ENCODE results near the gene RNF43. TPM values are rescaled to one million over a fixed set of nuclear protein-coding genes. Genes with fewer than 3 reads are reported as not detected.

Gene RNF43
- total RNA-seq, 1 donor from 2014 or later = not detected

GRCh38 chr17:58368860-58369213 lies 48.5 kb downstream of the RNF43 start:
- no peaks in the 10 kb centered on the region for H3K27me3 Mint-ChIP-seq (ENCODE audit: unreplicated experiment)
- no peaks in the 10 kb centered on the region for H3K9me3 Mint-ChIP-seq (ENCODE audit: unreplicated experiment)
- DNase-seq = no peak
- H3K36me3 Mint-ChIP-seq (ENCODE audit: unreplicated experiment) = no peaks in the 10 kb centered on the region
- H3K4me3 Mint-ChIP-seq (ENCODE audit: unreplicated experiment) = no peak overlapping the region
- no peak overlapping the region for H3K27ac Mint-ChIP-seq (ENCODE audit: unreplicated experiment)
- peaks cover 9% of the 10 kb centered on the region for H3K4me1 Mint-ChIP-seq (ENCODE audit: low read depth, unreplicated experiment)
- TF ChIP-seq, protein P1, sequence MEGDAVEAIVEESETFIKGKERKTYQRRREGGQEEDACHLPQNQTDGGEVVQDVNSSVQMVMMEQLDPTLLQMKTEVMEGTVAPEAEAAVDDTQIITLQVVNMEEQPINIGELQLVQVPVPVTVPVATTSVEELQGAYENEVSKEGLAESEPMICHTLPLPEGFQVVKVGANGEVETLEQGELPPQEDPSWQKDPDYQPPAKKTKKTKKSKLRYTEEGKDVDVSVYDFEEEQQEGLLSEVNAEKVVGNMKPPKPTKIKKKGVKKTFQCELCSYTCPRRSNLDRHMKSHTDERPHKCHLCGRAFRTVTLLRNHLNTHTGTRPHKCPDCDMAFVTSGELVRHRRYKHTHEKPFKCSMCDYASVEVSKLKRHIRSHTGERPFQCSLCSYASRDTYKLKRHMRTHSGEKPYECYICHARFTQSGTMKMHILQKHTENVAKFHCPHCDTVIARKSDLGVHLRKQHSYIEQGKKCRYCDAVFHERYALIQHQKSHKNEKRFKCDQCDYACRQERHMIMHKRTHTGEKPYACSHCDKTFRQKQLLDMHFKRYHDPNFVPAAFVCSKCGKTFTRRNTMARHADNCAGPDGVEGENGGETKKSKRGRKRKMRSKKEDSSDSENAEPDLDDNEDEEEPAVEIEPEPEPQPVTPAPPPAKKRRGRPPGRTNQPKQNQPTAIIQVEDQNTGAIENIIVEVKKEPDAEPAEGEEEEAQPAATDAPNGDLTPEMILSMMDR (IDR thresholded peaks at IDR 0.05; ENCODE audit: partially characterized antibody, unreplicated experiment) = no peak

Other genes with a start within 250 kb of the RNF43 start
- gene EPX, start 224.8 kb downstream of the RNF43 start, total RNA-seq (ENCODE audit: unreplicated experiment) = not detected
- 41.8 TPM for gene MKS1, start 198.3 kb downstream of the RNF43 start, total RNA-seq (ENCODE audit: unreplicated experiment)
- not detected for gene LPO, start 178.9 kb downstream of the RNF43 start, total RNA-seq (ENCODE audit: unreplicated experiment)
- not detected for gene MPO, start 136.6 kb downstream of the RNF43 start, total RNA-seq (ENCODE audit: unreplicated experiment)
- gene TSPOAP1, start 88.7 kb downstream of the RNF43 start, total RNA-seq (ENCODE audit: unreplicated experiment) = 39.7 TPM
- 82.1 TPM for gene SUPT4H1, start 65.3 kb downstream of the RNF43 start, total RNA-seq (ENCODE audit: unreplicated experiment)
- 0.10 TPM for gene HSF5, start 70.9 kb upstream of the RNF43 start, total RNA-seq (ENCODE audit: unreplicated experiment)
- gene MTMR4, start 97.1 kb upstream of the RNF43 start, total RNA-seq (ENCODE audit: unreplicated experiment) = 152 TPM